ENCODE data around the gene CHML.

CHML gene

DNA sequence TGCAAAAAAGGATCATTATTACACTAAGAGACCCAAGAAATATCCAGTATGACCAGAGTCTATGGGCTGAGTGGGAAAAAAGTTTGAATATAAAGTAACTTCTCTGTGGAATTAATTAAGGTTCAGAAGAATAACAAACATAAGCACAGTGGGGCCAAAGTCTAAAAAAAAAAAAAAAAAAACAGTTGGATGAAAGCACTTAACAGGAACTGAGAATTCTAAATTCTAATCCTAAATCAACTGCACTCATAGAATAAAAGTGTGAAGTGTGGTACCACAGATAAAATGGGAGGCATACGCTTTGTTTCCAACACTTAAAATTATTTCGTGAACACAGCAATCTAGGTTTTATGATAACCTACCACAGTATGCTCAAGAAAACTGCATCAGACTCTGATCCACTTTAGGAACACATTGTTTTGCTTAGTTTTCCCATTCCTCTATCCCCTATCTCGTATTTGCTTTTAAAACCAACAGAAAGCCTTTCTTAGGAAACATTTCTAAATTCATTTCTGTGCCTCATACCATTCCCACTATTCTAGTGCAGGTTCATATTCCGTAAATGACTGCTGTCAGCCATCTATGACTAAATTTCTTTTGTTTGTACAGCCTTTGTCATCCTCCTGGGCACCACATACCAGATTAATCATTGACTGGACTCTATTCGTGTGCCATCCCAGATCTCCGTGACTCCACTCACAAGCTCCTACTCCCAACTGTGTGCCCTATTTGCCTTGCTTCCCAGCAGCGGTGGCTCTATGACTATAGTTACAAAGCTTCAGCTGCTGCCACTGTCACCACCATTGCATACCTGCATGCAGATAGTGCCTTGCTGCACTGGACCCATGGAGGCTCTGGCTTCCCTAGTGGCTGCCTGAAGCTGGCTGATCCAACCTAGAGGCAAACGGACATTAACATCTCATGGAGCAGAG is 24.9 kb downstream of the CHML start:
- DNase-seq, result no peak

DNA sequence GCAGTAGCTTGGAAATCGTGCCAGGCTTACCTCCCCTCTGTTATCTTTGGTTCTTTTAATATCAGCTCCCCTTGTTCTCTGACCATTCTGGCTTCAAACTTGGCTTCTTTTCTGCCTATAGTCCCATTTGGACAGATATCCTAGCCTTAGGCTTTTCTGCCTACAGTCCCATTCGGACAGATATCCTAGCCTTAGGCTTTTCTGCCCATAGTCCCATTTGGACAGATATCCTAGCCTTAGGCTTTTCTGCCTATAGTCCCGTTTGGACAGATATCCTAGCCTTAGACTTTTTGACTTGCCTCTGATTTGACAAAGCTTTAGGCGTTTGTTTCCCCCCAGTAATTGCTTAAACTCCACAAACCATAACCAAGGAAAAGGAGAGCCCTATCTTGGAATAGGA is 25.6 kb downstream of the CHML start:
- no peak for DNase-seq

DNA sequence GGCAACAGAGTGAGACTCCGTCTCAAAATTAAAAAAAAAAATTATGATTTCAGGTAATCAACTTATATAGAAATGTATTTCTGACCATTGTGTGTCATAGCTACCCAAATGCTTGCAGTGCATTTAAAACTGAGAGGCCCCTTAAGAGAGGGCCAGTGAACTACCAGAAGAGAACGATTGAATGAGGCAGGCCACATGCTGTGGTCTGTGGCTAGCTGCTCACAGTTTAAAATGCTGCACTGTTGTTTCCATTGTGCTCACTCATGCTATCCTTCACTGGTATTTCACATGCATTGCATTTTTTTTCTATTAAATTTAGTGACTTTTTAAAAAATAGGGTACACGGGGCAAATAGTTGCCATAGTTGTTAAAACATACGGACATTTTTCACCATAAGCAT is 26.0 kb downstream of the CHML start:
- no peak for DNase-seq

DNA sequence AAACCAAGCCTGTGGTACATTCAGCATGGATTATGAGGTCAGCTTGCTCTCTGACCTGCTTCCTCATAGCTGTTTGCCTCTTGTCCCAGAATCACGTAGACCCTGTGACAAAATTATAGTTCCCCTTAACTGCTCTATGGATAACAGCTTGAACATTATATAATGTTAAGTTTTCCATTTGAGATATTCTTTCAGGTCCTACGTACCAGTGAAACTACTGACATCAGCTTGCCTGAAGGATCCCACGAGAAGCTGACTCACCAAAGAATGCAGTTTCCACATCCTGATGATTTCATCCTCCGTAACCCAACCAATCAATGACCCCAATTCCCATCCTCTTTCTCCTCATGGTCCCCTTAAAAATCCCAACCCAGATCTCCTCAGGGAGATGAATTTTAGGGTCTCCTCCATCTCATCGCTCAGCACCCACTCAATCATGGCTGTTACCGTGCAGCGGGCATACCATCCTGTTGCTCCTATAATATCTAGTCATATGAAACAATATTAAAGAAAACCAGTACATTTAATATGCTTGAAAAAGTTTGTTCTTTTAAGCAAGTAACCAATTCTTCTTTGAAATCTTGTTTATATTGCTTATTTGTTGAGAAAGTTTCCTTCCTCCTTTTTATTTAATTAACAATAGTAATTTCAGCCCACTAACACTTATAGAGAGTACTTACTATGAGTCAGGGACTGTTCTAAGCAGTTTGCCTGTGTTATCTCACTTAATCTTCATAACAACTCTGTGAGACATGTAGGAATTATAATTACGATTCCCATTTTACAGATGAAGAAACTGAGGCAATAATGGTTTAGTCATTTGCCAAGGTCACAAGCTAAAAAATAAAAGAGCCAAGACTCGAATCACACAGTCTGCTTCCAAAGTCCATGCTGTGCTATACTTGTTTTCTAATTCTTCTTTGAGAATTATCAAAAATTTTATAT is 27.4 kb downstream of the CHML start:
- DNase-seq, result no peak

DNA sequence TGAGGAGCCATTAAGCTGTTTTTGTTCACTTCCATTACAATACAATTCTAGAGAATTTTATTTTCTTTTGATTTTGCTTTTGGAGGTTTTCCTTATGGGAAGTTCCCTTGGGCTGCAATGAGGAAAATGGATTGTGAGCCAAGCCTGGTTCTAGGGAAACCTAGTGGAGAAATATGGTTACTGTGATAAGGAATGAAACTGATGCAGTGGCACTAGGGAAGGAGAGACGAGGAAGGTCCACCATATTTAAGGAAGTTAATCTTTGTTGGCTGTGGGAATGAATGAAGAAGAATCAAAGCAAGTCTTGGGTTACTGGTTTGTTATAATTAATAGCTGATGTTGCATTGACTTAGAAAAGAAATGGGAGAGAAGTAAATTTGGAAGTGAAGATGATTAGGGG is 28.4 kb downstream of the CHML start:
- no peak for DNase-seq

DNA sequence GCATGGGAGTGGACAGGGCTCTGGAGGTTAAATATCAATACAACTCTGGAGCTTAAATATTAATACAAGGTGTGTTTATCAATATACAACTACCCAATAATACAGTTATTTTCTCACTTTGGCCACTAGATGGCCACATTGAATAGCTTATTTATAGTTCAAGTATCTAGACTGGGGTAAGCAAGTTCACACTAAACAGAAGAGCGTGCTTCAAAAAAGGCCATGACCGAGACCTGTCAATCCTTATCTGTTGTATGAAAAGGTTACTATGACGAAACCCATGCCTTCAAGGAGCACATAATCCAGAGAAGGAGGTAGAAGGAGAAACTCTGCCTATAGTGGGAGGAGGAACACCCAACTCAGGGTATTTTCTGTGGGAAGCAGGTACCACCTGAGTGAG is 29.1 kb downstream of the CHML start:
- DNase-seq, result no peak

DNA sequence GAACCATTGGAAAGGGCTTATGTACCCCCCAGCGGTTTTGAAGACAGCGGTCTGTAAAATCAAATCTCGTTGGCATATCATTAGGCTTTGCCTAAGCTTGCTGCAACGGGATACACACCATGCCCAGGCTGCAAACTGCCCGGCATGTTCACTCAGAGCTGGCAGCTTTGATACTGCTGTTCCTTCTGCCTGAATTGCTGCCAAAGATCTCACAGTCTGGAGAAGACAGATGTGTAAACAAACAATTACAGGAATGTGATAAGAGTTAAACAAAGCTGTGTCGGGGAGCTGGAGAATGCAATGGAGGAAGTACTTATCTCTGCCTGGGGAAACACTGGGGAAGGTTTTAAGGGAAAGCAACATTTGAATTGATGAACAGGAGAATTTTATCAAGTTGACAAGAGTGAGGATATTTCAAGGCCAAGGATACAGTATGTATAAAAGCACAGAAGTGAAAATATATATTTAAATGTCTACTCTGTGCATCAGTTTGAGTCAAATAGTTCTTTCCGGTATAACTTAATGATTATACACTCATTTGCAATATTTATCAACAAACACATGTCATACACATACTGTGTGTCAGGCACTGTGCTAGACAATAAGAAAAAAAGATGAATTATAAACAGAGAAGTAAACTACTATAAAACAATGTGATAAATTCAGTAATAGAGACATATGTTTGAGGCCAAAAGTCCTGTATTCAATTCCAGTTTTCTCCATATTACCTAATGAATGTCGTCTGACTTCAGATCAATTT is 29.9 kb downstream of the CHML start:
- DNase-seq, result no peak

DNA sequence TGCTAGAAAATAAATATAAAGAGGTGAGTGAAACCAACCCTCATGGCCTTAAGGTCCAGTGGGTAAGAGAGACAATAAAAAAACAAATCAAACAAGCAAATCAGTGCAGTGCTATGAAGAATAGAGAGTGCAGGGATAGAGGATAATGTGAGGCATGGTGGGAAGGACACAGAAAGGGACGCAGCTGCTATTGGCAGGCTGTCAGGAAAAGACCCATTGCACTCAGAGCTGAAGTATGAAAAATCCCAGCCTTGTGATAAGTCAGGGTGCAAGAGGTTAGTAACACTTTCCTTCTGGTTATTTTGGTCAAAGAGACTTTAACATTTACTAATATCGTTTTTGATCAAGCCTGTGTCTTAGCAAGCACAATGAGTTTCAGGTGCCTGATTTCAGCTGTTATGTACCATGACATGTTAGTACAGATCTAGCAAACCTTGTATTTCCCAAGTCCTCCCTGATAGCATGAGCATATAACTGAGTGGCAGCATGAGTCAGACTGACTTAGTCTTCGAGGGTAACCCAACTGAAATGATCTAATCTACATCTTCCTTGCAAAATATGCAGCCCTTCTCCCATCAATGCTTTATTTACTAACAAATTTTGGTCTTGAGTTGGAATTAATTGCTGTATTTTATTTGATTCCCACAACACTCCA is 31.7 kb downstream of the CHML start:
- no peak for DNase-seq

DNA sequence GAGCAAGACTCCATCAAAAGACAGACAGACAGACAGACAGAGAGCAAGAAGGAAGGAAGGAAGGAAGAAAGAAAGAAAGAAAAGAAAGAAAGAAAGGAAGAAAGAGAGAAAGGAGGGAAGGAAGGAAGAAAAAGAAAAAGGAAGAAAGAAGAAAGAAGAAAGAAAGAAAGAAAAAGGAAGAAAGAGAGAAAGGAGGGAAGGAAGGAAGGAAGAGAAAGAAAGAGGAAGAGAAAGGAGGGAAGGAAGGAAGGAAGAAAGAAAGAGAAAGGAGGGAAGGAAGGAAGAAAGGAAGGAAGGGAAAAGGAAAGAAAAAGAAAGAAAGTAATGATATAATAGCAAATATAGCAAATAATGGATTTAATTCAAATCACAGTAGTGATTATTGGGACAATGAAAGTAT is 32.7 kb downstream of the CHML start:
- no peak for DNase-seq

DNA sequence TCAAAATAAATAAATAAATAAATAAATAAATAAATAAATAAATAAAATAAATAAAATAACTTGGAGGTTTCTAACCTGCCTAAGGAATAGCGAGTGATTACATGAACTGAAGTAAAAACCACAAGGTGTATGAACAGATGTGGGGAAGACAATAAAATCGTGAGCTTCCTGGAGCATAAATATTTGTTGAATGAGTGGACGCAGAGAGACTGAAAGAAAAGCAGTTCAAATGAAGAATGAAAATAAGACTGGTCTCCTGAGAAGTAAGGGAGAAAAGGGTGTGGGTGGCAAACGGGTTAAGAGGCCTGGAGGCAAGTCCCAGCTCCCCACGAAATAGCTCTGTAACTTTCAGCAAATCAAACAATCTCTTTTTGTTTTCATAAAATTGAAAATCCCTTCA is 33.6 kb downstream of the CHML start:
- DNase-seq, result no peak

DNA sequence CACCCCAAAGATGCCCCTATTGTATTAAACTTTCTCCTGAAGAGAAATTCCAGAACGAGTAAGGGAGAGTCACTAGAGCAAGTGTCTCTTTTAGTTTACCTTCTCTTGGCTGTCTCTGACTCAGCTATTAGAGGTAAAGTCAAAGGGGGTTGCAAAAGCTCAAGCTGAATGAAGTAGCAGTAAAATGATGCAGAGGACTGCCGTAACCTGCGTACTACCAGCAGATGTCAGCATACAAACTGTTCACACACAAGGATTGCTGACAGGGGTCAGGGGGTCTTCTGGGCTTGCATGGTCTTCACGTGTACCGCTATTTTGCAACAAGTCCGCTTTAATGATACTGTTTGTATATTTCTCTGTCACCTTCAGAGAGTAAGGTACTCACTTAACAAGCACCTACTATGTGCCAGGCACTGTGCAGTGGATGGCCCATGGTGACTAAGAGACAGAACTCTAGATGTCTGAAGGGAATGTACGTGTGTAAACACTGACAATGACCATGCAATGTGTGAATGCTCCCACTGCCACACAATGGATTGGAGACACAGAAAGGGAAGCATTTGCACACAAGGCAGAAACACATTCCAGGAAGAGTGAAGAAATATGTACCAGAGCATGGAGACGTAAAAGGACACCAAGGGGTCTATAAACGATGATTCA is 34.9 kb downstream of the CHML start:
- no peak for DNase-seq

DNA sequence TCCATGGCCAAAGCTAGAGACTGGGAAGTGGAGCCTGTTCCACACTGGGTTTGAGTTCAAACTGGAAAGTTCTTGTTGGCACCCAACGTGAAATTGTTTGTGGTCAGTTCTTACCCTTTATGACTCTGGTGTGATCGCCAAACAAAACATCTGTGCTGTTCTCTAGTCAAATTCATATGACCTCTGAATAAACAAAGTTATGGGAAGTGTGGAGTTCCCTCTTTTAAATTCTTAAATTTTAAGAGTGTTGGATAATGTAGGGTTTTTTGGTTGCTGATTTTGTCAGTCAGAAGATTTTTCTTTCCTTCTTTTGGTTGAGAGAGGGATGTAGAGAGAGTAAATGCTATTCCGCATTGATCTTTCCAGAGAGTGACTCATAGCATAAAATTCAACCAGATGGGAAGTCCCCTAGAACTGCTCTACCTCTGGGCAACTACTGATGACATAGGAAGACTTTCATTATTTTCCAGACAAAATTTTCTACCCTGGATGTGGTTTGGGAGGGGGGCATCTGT is 36.4 kb downstream of the CHML start:
- DNase-seq, result no peak

DNA sequence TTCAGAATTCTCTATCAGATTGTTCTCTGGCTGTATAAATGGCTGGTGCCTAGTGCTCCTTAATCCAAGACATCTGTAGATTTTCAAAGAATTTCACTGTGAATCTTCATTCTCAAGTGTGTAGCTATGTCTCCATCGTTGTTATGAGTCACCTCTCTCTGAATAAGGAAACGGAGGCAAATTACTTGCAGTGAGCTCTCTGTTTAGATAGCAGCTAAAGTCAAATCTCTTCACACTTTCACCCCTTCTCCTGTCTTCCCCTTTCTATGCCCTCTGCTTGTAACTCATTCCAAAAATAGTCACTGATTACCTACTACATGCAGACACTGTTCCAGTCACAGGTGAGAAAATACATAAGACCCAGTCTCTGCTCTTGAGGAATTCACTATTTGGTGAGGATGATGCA is 39.7 kb downstream of the CHML start:
- DNase-seq, result no peak

DNA sequence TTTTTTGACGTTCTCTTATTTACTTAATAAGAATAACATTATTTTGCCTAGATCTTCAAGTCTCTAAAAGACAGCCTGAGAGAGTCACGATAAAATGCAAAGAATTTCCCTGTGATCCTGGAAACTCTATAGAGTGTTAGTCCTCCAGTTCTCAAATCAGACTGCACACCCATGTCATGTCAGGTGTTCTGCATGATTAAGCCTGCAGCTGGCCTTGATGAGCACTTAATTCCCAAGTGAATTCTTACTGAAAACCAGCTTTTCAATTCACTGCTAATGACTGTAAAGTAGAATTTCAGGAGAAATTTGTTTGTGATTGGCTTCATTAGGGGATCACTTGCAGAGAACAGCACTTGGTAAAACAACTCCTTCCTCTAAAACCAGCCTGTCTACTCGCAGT is 41.9 kb downstream of the CHML start:
- no peak for DNase-seq

DNA sequence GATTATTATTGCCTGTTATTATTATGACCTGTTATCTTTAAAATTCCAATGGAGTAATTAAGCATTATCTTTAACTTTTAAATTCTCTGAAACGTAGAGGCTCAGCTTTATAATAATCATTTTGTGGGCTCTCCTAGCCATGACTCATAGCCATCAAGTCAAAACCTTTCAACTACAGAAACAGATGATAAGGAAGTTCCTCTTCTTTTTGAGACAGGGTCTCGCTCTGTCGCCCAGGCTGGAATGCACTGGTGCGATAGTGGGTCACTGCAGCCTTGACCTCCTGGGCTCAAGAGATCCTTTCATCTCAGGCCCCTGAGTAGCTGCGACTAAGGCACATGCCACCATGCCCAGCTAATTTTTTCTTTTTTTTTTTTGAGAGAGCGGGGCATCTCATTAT is 43.5 kb downstream of the CHML start:
- no peak for DNase-seq

DNA sequence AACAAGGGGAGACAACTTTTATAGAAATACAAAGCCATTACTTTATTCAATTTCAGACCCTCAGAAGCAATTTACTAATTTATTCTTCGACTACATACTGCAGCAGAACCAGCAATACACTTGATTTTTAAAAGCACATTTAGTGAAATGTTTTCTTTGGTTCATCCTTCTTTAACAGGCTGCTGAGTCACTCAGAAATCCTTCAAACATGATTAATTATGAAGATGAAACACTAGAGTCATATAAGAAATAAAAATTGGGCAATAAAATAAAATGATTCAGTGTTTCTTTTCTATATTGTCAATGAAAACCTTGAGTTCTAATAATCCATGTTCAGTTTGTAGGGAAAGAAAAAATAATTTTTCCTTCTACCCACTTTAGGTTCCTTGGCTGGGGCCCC is 47.0 kb downstream of the CHML start:
- DNase-seq, result no peak

DNA sequence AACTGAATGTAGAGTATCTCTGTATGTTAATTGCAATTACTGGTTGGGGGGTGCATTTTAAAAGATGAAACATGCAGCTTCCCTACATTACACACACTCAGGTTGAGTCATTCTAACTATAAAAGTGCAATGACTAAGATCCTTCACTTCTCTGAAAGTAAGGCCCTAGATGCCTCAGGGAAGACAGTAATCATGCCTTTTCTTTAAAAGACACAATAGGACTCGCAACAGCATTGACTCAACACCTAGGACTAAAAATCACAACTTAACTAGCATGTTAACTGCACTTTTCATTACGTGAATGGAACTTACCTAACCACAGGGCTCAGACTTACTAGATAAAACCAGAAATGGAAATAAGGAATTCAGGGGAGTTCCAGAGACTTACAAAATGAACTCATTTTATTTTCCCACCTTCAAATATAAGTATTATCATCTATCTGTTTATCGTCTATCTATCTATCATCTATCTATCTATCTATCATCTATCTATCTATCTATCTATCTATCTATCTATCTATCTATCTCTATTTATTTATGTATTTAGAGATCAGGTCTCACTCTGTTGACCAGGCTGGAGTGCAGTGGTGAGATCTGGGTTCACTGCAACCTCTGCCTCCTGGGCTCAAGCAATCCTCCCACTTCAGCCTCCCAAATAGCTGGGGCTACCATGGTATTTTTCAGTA is 47.8 kb downstream of the CHML start:
- DNase-seq, result no peak

DNA sequence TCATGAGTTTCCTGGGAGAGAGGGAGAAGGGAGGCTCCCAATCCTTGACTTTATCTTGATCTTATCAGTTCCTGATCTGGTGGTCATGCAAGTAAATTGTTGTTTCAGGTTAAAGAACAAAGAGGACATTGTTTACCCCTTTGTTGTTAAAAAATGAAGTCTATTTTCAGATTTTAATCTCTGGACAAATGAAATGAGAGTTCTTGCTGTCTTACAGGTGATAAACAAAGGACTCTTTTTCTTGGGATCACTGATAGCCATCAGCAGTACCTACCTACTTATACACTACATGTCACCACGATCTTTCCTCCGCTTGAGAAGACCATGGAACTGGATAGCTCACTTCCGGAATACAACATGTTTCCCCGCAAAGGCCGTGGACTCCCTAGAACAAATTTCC is 48.4 kb downstream of the CHML start:
- DNase-seq, result no peak

DNA sequence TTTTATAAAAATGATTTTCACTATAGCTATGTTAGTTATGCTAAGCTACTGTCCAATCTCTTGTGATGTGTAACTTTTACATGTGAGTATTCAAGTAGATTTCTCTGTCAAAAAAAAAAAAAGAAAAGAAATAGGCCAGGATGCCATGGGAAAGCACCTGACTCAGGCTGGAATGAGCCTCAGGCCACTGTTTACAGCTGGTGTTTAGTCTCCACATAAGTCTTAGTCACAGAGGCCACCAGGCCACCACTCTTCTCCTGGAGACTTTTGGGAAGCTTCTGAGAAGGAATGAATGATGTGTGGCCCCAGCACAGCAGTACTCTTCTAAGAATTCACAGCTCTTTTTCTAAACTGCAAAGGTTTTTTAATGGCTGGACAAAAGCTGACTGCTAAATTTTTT is 48.9 kb downstream of the CHML start:
- DNase-seq, result no peak

DNA sequence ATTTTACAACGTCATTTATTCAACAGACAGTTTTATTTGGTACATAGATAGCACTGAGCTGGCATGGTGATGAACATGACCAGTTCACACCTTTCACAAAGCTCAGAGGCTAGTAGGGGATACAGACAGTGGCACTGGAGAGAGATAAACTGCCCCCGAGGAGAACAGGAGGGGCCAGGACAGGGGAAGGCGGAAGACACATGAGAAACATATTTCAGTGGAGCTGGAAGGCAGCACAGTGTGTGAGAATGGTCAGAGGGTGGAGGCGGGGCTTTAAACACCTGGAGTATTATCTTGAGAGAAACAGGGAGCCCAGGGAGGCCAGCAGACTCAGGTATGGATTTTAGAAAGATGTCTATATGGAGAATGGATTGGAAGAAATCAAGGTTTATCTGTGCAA is 49.5 kb downstream of the CHML start:
- DNase-seq, result no peak
